GM18502 (cell line): ENCODE measurements around the gene FADS6.

Experiments
- ATAC-seq: cut with Tn5 transposase; IDR thresholded peaks from one replicate; pipeline ENCODE4 v1.9.1; 2021; ENCODE audit warnings: mild to moderate bottlenecking; ENCODE audit not compliant: unreplicated experiment, poor library complexity

The FADS6 gene

DNA sequence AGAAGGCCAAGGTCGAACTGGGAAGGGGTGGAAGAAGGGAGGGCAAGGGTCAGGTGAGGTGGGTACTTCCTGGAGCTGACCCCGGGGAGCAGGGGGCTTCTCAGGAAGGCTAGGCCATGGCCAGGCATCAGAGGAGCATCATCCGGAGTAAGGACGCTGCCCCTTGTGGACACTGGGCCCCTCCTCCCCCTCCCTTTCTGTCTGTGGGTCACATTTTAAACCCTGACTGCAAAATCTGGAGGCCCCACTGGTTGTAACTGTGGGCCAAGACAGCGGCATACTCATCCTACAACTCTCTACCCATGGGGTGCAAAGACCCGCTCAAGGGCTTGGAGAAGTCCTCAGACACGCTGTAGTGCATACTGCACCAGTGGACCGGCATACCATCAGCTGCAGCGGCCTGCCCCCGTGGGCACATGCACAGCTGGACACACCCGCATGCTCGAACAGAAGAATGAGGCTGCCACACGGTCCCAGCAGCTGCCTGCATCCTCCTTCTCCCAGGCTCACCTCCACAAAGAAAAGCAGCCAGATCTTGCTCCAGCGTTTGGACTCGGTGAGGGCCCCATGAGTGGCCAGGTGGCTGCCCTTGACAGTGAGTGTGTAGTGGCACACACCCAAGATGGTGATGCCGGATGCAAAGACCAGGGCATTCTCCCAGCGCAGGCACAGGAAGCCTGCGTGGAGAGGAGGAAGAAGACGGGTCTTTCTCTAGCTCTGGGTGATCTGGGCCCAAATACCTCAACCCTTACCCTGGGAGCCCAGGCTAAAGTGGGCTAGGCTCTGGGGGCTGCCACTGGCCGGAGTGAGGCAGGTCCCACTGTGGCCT, 1.2 kb downstream of the FADS6 start:
- no peak for ATAC-seq

DNA sequence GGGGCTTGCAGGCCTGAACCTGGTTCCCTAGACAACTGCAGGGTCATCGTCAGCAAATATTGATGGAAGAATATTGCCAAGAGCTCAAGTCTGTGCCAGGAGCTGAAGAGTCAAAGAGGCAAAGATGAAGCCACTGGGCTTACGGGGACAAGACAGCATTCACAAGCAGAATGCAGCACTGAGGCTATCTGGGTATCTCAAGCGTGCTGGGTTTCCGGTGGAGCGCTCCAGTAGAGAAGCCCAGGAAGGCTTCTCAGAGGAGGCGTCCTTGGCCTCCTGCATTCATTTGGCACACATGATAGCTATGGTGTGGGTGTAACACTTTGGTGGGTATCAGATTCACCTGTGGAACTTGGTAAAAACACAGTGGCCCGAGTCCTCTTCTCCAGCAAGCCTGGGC, 2.9 kb downstream of the FADS6 start:
- ATAC-seq, result no peak

DNA sequence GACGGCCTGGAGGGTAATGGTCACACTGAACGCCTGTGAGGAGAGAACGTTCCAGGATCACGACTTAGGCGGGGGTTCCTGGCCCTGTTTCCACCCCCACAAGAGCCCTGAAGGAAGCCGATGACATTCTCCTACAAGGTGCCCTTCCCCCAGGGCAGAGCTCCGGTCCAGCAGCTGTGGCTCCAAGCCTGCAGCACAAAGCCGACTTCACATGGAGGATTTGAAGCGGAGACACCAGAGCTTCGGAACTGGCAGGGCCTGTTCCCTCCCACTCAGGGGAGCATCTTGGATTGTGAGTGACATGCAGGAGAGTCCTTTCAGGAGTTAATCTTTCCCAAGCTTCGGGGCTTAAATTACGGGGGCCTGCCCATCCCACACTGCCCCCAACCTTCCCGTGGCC, 5.0 kb downstream of the FADS6 start:
- no peak for ATAC-seq

DNA sequence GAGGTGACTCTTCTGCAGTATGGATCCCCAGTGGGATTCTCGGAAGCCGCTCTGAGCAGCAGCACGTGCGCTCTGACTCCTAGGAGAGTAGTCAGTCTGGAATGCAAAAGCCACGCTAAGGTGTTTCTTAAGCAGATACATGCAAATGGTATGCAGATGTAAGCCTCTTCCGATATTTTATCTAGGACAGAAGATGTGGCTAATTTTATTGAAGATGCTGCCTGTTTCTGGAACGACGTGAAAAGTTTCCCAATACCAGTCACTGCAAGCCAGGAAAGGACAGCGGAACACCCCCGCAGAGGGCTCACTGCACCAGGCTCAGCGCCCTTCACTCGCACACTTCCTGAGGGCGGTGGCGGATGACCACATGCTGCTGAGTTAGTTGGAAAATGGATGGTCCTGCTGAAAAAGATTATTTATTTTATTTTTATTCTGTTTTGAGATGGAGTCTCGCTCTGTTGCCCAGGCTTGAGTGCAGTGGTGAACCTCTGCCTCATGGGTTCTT, 10.1 kb downstream of the FADS6 start:
- ATAC-seq, result no peak

DNA sequence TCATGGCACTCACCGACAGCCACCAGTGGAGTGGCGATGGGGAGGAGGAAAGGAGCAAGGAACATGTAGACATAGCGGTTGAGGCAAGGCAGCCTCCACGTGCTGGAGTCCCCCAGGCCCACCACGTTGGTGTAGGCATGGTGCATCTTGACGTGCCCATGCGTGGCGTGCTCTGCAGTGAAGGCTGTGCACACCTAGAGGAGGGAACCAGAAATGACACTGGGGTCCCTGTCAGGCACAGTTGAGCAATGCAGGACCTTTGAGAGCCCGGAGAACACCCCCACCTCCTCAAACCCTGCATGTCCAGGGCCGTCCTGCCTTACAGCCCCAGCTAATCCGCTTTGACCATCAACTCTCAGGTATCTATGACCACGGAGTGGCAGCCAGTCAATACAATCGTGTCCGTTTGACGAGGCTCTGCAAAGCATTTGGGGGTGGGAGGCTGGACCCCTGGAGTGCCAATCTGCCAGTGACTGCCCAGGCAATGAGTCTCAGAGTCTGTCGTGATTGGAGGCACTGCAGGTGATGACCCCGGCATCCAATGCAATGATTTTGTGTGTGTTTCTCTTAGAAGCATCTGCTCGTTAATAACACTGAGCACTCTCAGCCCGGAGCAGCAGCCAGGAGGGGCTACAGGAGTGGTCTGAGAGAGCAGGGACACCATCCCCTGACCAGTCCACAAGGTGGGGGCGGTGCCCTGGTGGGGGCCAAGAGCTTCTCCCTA, 10.8 kb downstream of the FADS6 start:
- ATAC-seq, result no peak

DNA sequence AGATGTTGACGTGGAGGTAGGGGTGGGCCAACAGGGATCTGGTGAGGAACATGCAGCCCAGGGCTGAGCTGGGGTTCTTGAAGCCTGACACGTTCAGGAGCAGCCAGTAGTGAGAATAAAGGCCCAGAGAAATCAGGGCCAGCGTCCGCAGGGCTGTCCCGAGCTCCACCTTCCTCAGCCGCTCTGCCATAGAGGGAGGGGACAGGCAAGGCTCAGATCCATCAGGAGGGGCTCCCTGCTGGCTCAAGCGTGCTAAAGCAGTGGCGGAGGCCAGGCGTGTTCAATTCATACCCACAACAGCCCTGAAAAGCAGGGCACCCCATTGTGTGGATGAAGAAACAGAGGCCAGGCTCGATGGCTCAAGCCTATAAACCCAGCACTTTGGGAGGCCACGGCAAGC, 12.4 kb downstream of the FADS6 start:
- ATAC-seq, result no peak

DNA sequence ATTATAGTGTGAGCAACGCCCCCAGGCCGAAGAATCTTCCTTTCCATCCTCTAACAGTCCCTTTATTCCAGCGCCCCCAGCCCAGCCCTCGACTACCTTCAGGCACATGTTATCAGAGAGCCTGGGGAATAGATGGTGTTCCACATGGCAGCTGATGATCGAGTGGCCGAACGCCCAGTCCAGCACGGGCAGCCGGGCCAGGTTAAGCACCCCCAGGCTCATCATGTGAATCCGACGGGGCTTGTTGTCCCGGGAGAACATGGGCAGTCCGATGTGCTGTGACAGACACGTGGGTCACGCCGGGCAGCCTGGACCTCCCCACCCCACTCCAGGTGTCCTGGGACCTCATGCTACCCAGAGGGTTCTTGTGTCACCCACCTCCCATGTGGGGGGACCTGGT, 14.1 kb downstream of the FADS6 start:
- no peak for ATAC-seq

DNA sequence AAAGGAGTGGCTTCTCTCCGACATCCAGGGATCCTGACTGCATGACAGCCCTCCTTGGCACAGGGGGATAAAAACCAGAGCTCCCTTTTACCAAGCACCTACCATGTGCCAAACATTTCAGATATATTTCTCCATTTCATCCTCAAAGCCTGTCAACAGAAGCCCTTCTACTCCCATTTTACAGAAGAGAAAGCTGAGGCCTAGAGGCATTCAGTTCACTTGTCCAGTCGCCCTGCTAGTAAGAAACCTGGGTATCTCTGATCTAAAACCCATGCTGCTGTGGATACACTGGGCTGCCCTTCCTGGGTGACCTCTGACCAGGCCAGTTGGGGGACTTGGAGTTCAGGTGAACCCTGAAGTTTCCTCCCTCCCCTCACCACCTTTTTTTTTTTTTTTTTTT, 14.8 kb downstream of the FADS6 start:
- ATAC-seq, result no peak

DNA sequence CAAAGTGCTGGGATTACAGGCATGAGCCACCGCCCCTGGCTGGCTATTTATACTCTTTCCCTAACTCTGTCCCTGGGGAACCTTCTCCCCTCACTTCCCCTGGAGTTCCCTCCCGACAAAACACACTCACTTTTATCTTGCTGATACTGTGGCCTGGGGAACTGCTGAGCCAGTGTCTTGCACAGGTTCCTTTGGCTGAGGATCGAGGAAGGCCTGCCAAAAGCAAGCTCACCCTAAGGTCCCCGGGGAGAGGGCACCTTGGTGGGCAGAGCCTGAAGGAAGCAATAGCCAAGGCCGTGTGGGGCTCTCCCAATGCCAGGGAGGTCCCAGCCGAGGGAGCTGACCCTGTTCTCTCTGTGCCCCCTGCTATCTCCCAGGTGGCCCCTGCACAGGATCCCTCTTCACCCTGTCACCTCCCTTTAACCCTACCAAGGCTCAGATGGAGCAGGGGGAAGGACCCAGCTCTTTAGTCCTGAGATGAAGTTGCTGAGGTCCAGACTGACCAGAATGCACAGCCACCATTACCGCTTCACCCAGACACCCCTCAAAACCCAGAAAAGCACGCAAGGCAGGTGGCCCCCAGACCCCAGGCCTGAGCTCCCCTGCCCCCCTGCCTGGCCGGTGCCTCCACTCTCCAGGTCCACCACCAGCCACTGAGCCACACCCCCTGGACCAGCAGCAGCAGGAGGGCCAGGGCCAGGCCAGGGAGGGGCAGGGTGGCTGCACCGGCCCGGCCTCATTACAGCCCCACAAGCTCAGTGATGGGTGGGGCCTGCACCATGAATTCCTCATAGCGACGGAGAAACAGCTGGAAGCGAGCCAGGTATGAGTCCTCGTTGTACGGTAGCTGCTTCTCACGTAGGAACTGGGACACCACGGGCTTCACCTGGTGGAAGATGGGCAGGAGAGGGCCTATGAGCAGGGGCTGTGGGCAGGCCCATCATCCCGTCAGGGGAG, 15.6 kb downstream of the FADS6 start:
- no peak for ATAC-seq

DNA sequence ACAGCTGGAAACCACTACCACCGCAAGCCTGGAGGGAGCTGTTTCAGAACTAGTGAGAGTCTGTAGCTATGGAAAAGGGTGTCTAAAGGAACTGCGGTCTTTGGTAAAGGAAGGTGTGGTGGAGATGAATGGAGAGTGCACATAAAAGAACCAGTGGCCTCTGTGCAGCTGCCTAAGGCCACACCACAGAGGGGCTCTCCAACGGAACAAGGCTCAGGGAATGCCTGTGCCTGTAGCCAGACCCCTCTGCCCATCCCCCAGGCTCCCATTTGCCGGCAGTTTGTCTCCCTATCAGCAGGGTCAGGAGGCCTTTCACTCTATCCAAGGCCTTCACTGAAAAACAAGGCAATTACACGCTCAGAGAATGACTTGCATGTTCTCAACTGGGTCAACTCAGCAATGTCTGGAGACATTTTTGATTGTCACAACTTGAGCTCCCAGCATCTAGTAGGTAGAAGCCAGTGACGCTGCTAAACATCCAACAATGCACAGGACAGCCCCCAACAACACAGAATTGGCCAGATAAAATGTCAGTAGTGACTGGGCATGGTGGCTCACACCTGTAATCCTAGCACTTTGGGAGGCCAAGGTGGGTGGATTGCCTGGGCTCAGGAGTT, 17.3 kb downstream of the FADS6 start:
- ATAC-seq, result no peak

DNA sequence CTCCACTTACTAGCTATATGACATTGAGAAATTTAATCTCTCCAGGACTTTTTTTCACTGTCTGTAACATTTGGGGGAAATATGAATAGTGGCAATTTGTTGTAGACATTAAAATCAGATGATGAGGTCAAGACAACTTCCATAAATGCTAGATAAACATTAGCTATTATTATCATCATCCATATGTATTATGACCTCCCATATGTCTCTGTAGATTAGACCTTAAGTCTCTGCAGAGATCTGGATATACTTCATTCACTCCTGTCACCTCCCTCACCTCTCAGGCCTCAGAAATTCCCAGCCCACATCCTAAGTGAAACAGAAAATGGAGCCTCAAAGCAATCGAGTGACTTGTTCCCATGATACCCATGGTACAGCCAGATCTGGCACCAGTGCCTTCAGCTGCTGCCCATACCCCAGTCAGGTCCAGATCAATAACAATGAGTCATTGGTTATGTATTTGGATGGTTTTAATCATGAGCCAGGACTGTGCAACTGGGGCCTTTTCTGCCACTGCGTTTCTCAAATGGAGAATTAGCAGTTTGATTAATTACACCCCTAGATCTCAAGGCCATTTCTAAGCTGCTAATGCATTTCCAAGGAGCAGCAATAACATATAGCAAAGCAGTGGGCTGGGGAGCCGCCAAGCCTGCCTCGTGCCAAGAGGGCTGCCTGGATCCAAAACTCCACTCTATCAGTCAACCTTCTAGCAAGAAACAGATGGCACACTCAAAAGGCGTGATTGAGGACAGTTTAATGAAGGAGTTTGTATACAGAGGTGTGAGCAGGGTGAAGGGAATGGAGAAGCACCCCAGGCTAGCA, 18.1 kb downstream of the FADS6 start:
- ATAC-seq, result no peak

DNA sequence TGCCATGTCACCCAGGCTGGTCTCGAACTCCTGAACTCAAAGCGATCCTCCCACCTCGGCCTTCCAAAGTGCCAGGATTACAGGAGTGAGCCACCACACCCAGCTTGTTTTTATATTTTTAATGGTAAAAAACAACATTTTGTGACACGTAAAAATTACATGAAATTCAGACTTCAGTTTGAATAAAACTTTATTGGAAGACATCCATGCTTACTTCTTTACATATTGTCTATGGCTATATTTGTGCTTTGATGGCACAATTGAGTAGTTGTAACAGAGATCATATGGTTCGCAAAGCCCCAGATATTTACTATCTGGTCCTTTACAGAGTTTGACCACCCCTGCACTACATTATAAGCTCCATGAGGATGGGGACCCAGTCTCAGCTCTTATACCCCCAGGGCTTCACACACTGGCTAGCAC, 18.8 kb downstream of the FADS6 start:
- no peak for ATAC-seq

DNA sequence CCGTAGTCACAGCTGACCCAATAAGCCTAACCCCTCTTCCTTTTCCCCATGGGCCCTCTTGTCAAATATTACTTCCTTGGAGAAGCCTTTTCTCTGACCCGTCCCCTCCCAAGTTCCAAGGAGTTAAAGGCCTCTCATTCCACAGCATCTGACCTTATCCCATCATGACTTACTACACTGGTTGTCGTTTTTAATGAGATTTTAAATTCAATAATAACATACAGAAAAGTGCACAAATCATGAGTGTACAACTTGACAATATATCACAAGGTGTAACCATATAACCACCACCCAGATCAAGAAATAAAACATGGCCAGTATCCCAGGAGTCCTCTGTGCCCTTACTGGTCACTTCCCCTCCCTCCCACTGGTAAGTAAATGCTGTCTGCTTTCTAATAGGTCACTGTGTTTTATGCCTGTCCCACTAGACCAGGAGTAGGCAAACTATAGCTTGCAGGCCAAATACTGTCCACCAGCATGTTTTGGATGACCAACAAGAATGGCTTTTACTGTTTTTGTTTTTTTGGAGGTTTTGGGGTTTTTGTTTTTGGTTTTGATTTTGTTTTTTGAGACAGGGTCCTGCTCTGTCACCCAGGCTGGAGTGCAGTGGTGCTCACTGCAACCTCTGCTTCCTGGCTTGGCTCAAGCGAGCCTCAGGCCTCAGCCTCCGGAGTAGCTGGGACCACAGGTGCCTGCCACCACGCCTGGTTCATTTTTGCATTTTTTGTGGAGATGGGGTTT, 19.4 kb downstream of the FADS6 start:
- ATAC-seq, result no peak

DNA sequence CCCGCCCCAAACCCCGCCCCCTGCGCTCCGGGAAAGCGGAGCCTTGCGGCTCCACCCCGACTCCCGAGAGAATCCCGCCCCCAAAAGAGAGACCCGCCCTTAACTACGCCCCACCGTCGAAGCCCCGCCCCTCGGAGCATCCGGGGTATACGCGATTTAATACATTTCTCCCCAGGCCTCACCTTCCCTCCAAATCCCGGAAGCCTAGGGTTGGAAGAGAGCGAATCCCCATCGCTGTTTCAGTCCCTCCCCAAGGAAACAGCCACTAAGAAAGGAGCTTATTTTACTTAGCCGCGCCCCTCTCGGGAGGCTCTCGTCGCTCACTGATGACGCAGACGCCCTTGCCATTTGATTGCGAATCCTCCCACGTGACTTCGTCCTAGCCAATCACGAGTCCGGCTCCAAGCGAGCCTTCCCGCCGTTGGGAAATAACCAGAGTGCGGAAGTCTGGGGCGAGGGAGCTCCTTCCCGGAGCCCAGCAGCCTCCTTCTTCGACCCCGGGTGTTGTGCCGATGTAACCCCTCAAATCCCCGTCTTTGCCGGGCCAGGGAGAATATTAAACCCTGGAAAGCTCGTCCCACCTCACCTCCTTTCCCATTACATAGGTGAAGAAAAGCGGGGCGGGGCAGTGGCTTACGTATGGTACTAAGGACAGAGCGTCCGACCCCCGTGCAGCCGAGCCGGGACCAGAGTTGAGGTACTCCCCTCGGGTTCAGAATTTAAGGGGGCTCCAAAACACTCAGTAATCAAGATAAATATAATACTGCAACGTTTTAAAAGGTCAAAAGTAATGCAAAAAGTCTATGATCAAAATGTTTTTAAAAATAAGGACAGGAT, 20.2 kb downstream of the FADS6 start:
- peak; percentile 91 for ATAC-seq

DNA sequence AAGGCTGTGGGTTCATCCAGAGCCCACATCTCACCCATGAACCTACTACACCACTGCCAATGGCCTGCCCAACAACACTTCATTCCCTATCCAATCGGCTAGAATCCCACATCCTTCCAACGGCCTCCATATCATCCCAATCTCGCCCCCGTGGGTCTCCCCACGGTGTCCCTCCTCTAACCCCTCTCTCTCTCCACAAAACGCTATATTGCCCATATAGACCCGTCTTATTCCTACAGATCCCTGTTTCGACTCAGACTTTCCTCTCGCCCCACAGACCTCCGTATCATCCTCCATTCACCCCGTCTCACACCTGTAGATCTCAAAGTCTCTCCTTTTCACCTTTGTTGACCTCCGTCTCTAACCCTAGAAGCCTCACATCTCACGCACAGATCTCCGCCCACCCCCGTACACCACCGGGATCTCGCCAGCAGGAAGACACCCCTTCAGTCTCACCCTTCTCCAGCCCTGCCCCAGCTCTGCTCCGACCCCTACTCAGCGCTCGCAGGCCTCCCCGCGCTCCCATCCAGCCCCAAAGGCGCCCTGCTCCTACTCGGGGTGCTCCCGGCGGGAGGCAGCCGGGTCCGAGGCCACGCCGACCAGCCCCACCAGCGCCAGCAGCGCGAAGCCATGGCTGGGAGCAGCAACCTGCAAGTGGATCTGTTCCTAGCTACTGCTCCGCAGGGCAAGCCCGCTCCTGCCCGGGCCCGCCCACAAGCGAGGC, 21.0 kb downstream of the FADS6 start, which contains the start of gene FDXR:
Gene FDXR, minus strand, starts transcription at position 682 of the 724 bp plus-strand sequence. Its CDS starts 50 bp downstream, at position 632.
- no peak for ATAC-seq

DNA sequence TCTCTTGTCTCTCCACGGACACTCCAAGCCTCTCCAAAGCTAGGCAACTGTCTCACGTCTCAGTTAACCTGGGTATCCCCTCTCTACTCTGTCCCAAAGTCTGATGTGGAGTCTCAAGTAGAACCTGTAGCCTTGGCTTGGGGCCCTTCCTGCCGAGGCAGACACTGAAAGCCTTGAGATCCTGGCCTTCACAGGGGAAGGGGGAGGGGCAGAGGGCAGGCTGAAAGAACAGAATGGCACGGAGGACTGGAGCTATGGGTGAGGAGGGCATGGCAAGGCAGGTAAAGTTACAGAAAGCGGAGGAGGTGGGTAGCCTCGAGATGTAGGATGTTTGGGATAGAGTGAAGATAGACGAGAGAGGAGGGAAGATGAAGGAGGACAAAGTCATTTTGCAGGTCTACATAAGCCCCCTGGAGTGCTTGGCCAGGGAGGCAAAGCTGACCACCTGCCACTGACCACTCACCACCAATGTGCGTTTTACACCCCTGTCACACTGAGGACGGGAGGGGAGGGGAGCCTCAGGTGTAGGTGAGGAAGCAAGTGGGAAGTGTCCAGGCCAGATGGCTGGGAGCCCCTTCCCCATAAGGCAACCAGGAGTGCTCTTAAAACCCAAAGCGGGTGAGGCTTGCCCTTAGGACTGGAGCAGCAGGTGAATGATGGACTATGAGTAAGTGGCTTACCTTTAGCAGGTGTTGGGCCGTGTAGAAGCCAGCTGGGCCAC, 21.9 kb downstream of the FADS6 start:
- no peak for ATAC-seq
